HEK293 (cell line): Measurements from ENCODE around the gene GRB2.
"Not testable (repeated sequence)": the region's sequence is repeated elsewhere in the genome, so short reads cannot be mapped to it uniquely, and the experiment has no call there.

Experiments used
- CTCF ChIA-PET: fragments of 350-600 bp; formaldehyde crosslinking; extraction: SDS; loops from one replicate; lab custom pipeline; 2021; ENCODE audit warnings: antibody characterized with exemption; lab: Yijun Ruan, JAX
- POLR2A ChIA-PET: fragments of 300-600 bp; formaldehyde crosslinking; extraction: SDS; loops from one replicate; lab custom pipeline; 2020; ENCODE audit warnings: antibody characterized with exemption, inconsistent platforms; lab: Yijun Ruan, JAX
- H3K27ac ChIP-seq: fragments of 200-500 bp; sonication (Bioruptor generic); 2 replicates; pipeline ENCODE4 v1.5.1; 2014; ENCODE audit warnings: low read depth, low read length, control low read depth, inconsistent platforms; ENCODE audit errors: extremely low read depth
- H3K36me3 ChIP-seq, 2 experiments: fragments of 200-500 bp in 1 of 2; sonication (Bioruptor generic) in 1 of 2; 1 replicate in 1 of 2; 2 replicates in 1 of 2; pipeline ENCODE4 v1.5.1; 2014 to 2017; ENCODE audit warnings: inconsistent platforms in 2 of 2, low read length in 2 of 2; ENCODE audit not compliant: control insufficient read depth in 2 of 2, insufficient read depth in 1 of 2
- H3K4me1 ChIP-seq: fragments of 200-500 bp; sonication (Bioruptor generic); 2 replicates; pipeline ENCODE4 v1.5.1; 2014; ENCODE audit warnings: mild to moderate bottlenecking, low read length, inconsistent platforms; ENCODE audit not compliant: control insufficient read depth, insufficient read depth
- H3K4me3 ChIP-seq: 2 replicates; pipeline ENCODE4 v1.5.1; 2011; ENCODE audit warnings: low read depth, mild to moderate bottlenecking, control low read depth, low read length, moderate library complexity
- H3K9me3 ChIP-seq: fragments of 200-500 bp; sonication (Bioruptor generic); 2 replicates; pipeline ENCODE4 v1.5.1; 2014; ENCODE audit warnings: low read depth, low read length, inconsistent platforms; ENCODE audit not compliant: control insufficient read depth, insufficient read depth
- GLIS2 ChIP-seq: fragments of 450-650 bp; formaldehyde crosslinking; IDR thresholded peaks from 2 replicates; pipeline ENCODE4 v1.5.1; 2016; ENCODE audit warnings: missing biosample characterization, missing genetic modification characterization
- KLF16 ChIP-seq: fragments of 450-650 bp; formaldehyde crosslinking; IDR thresholded peaks from 2 replicates; pipeline ENCODE4 v1.5.1; 2017; ENCODE audit warnings: missing biosample characterization, missing genetic modification characterization
- SCRT1 ChIP-seq: fragments of 450-650 bp; formaldehyde crosslinking; IDR thresholded peaks from 2 replicates; pipeline ENCODE4 v1.5.1; 2016; ENCODE audit warnings: missing biosample characterization, missing genetic modification characterization, borderline replicate concordance
- SCRT2 ChIP-seq: fragments of 450-650 bp; formaldehyde crosslinking; IDR thresholded peaks from 2 replicates; pipeline ENCODE4 v1.5.1; 2016; ENCODE audit warnings: missing biosample characterization, missing genetic modification characterization
- TSHZ1 ChIP-seq: fragments of 450-650 bp; formaldehyde crosslinking; IDR thresholded peaks from 2 replicates; pipeline ENCODE4 v1.5.1; 2016; ENCODE audit warnings: missing biosample characterization, missing genetic modification characterization, borderline replicate concordance
- ZBTB20 ChIP-seq: fragments of 450-650 bp; formaldehyde crosslinking; IDR thresholded peaks from 2 replicates; pipeline ENCODE4 v1.5.1; 2016; ENCODE audit warnings: missing biosample characterization, missing genetic modification characterization
- ZNF121 ChIP-seq: fragments of 450-650 bp; formaldehyde crosslinking; IDR thresholded peaks from 2 replicates; pipeline ENCODE4 v1.5.1; 2016; ENCODE audit warnings: missing biosample characterization, missing genetic modification characterization
- ZNF16 ChIP-seq: fragments of 450-650 bp; formaldehyde crosslinking; IDR thresholded peaks from 2 replicates; pipeline ENCODE4 v1.5.1; 2016; ENCODE audit warnings: low read depth, missing biosample characterization, missing genetic modification characterization
- ZNF211 ChIP-seq: fragments of 450-650 bp; formaldehyde crosslinking; IDR thresholded peaks from 2 replicates; pipeline ENCODE4 v1.5.1; 2016; ENCODE audit warnings: low read depth, missing biosample characterization, missing genetic modification characterization
- ZNF26 ChIP-seq: fragments of 450-650 bp; formaldehyde crosslinking; IDR thresholded peaks from 2 replicates; pipeline ENCODE4 v1.5.1; 2016; ENCODE audit warnings: missing biosample characterization, missing genetic modification characterization
- ZNF280C ChIP-seq: fragments of 450-650 bp; formaldehyde crosslinking; IDR thresholded peaks from 2 replicates; pipeline ENCODE4 v1.5.1; 2016; ENCODE audit warnings: missing biosample characterization, missing genetic modification characterization
- ZNF350 ChIP-seq: fragments of 450-650 bp; formaldehyde crosslinking; IDR thresholded peaks from 2 replicates; pipeline ENCODE4 v1.5.0; 2017; ENCODE audit warnings: missing biosample characterization, mild to moderate bottlenecking, missing genetic modification characterization
- ZNF404 ChIP-seq: fragments of 450-650 bp; formaldehyde crosslinking; IDR thresholded peaks from 2 replicates; pipeline ENCODE4 v1.5.1; 2017; ENCODE audit warnings: missing biosample characterization, missing genetic modification characterization
- ZNF530 ChIP-seq: fragments of 450-650 bp; formaldehyde crosslinking; IDR thresholded peaks from 2 replicates; pipeline ENCODE4 v1.5.1; 2016; ENCODE audit warnings: low read depth, missing biosample characterization, missing genetic modification characterization
- ZNF571 ChIP-seq: fragments of 450-650 bp; formaldehyde crosslinking; IDR thresholded peaks from 2 replicates; pipeline ENCODE4 v1.5.0; 2017; ENCODE audit warnings: missing biosample characterization, missing genetic modification characterization
- ZNF610 ChIP-seq: fragments of 450-650 bp; formaldehyde crosslinking; IDR thresholded peaks from 2 replicates; pipeline ENCODE4 v1.5.1; 2016; ENCODE audit warnings: missing biosample characterization, missing genetic modification characterization, borderline replicate concordance
- ZNF654 ChIP-seq: fragments of 450-650 bp; formaldehyde crosslinking; IDR thresholded peaks from 2 replicates; pipeline ENCODE4 v1.5.1; 2016; ENCODE audit warnings: low read depth, missing biosample characterization, missing genetic modification characterization
- ZSCAN4 ChIP-seq: fragments of 450-650 bp; formaldehyde crosslinking; IDR thresholded peaks from 2 replicates; pipeline ENCODE4 v1.5.1; 2017; ENCODE audit warnings: missing biosample characterization, missing genetic modification characterization

The GRB2 gene

GRCh38 chr17:75346368-75346767, 59.1 kb downstream of the GRB2 start:
- H3K36me3 ChIP-seq, H3K9me3 ChIP-seq, H3K4me3 ChIP-seq, POLR2A ChIA-PET: not testable (repeated sequence)
- peaks cover 26% of the 10 kb centered on the region for H3K4me1 ChIP-seq
- 0 out of 2 replicates have a peak, but pooled peaks have one; percentile 27 for TF ChIP-seq ZNF121
- CTCF ChIA-PET: interaction anchor here (1.0 to 1.9 kb wide), 4 partner anchors 9 to 66 kb away, joined by 3 to 6 read pairs (median 4); no protein-coding TSS in a partner anchor
- H3K27ac ChIP-seq: 0 out of 2 replicates have a peak overlapping the region, but pooled peaks have one; percentile 5

GRCh38 chr17:75345514-75346167, 59.8 kb downstream of the GRB2 start:
- Histone ChIP-seq H3K36me3 (no peaks in the 10 kb centered on the region; a peak in 1 of 3 replicates), H3K4me1 (peaks cover 26% of the 10 kb centered on the region), H3K9me3 (no peaks in the 10 kb centered on the region), H3K27ac (no peak overlapping the region), H3K4me3 (no peak overlapping the region)
- POLR2A ChIA-PET: interaction anchor here (1.0 to 1.7 kb wide), 2 partner anchors 22 to 56 kb away, joined by 3 to 6 read pairs; partner anchors contain the start of gene SLC25A19
- TF ChIP-seq ZNF654: no peak
- no peak for TF ChIP-seq ZNF571 (tag by site-specific recombination)
- TF ChIP-seq SCRT2 (tag by site-specific recombination): peak; percentile 58
- 0 out of 2 replicates have a peak, but pooled peaks have one; percentile 12 for TF ChIP-seq SCRT1
- no peak for TF ChIP-seq ZNF350
- CTCF ChIA-PET: interaction anchor here (0.5 to 2.7 kb wide), 4 partner anchors 8 to 160 kb away, joined by 3 to 9 read pairs (median 6); partner anchors contain the start of gene MIF4GD

- CTCF ChIA-PET: interaction anchor here (0.7 to 2.7 kb wide), 4 partner anchors 22 to 61 kb away, joined by 3 to 9 read pairs (median 3); partner anchors contain the start of gene GRB2
- POLR2A ChIA-PET: interaction anchor here (1.2 to 2.3 kb wide), 4 partner anchors 16 to 61 kb away, joined by 3 to 9 read pairs (median 4); partner anchors contain the start of gene GRB2
- Histone ChIP-seq H3K4me1 (peaks cover 24% of the 10 kb centered on the region), H3K27ac (no peak overlapping the region)
- TF ChIP-seq ZNF610 (tag by site-specific recombination): no peak
- TF ChIP-seq, all 188 proteins: peak for 0
- H3K9me3 ChIP-seq: no peaks in the 10 kb centered on the region
- no peaks in the 10 kb centered on the region; a peak in 1 of 3 replicates for H3K36me3 ChIP-seq
- no peak overlapping the region for H3K4me3 ChIP-seq
Observed at GRCh38 chr17:75344666-75345065, 60.8 kb downstream of the GRB2 start.

GRCh38 chr17:75342996-75343395, 62.5 kb downstream of the GRB2 start:
- Histone ChIP-seq H3K27ac (no peak overlapping the region), H3K4me1 (peaks cover 20% of the 10 kb centered on the region), H3K4me3 (no peak overlapping the region), H3K36me3 (no peaks in the 10 kb centered on the region), H3K9me3 (no peaks in the 10 kb centered on the region)
- POLR2A ChIA-PET: interaction anchor here (2.3 kb wide), 1 partner anchor 51 kb away, joined by 9 read pairs; no protein-coding TSS in a partner anchor
- CTCF ChIA-PET: interaction anchor here (0.7 to 2.7 kb wide), 2 partner anchors 21 to 500 kb away, joined by 3 to 9 read pairs; no protein-coding TSS in a partner anchor
- TF ChIP-seq ZNF211: no peak
- TF ChIP-seq ZNF530 (tag by site-specific recombination): no peak
- no peak for TF ChIP-seq ZNF26 (tag by site-specific recombination)
- TF ChIP-seq TSHZ1 (tag by site-specific recombination): no peak
- no peak for TF ChIP-seq GLIS2 (tag by site-specific recombination)
- no peak for TF ChIP-seq ZNF404 (tag by site-specific recombination)
- TF ChIP-seq ZSCAN4 (tag by site-specific recombination): no peak
- TF ChIP-seq KLF16 (tag by site-specific recombination): no peak
- TF ChIP-seq ZNF16: no peak
- TF ChIP-seq ZBTB20 (tag by site-specific recombination): no peak
- TF ChIP-seq ZNF280C (tag by site-specific recombination): no peak
